ENCODE data around the gene WIPF2. TPM values are rescaled to one million over a fixed set of nuclear protein-coding genes. Genes with fewer than 3 reads are reported as not detected.

Gene WIPF2
- total and polyA plus RNA-seq, 2 donors from 2014 or later: 9.9 to 36.4 TPM

DNA sequence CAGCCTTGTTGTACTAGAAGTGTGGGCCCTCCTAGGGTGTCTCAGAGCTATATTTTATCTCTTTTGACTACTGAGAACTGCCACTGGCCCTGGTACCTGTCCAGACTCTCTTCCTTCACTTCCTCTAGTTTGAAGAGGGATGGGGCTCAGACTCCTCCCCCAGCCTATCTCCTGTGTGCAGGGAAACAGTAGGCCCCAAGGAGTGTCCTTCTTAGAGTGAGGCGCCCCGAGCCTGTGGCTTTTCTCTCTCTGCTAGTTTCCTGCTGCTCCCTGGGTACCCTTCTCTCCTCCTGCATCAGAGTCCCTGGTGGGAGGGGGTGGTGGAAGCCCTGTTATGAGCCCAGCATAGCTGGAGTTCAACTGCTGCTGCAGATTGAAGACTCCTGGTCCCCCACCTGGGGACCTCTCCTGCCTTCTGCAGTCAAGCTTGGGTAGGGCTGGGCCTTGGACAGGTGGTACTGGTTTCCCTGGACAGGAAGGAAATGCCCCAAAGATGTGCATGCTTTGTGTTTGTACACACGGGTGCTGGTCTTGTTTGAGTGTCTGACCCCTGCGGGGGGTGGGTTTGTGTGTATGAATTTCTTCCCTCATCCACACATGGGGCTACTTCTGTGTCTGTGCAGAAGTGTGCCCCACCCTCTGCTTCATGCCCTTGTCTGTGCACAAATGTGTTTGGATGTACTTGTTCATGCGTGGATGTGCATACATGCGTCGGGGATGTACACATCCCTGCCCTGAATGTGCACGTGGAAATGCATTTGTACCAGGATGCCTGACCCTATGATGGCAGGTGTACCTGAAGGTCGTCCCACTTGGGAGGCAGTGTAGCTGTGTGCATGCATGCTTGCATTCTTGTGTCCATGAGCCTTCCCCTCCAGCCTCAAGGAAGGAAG, 96.8 kb downstream of the WIPF2 start:
- Histone ChIP-seq H3K9ac (ENCODE audit: low read length in 3 of 3) (peak overlapping the region in 2 of 3 donors; percentile 3 to 13), H3K9me3 (ENCODE audit: control insufficient read depth in 2 of 3, insufficient read depth in 1 of 3, low read length in 3 of 3) (no peaks in the 10 kb centered on the region), H3K27ac (ENCODE audit: low read depth in 2 of 2, low read length in 2 of 2) (peak overlapping the region; percentile 22 to 58), H3K27me3 (ENCODE audit: control insufficient read depth, insufficient read depth, low read length) (no peaks in the 10 kb centered on the region), H3K4me3 (ENCODE audit: low read length in 3 of 3) (peak overlapping the region in 2 of 3 donors; percentile 4 to 27), H3K36me3 (ENCODE audit: control insufficient read depth in 2 of 3, insufficient read depth in 3 of 3, low read length in 3 of 3) (no peaks in the 10 kb centered on the region), H3K4me1 (ENCODE audit: control insufficient read depth in 2 of 3, insufficient read depth in 2 of 3, low read depth in 1 of 3, low read length in 3 of 3) (peaks cover 3 to 69% (median 48%) of the 10 kb centered on the region in 3 donors)
- TF ChIP-seq CTCF (IDR thresholded peaks at IDR 0.05; ENCODE audit: borderline replicate concordance, extremely low read depth, insufficient read depth): no peak
- FAIRE-seq (no peak), DNase-seq (peak in 1 of 5 donors; percentile 60)
- intact Hi-C loops (cut with DNase I): no loop called here

DNA sequence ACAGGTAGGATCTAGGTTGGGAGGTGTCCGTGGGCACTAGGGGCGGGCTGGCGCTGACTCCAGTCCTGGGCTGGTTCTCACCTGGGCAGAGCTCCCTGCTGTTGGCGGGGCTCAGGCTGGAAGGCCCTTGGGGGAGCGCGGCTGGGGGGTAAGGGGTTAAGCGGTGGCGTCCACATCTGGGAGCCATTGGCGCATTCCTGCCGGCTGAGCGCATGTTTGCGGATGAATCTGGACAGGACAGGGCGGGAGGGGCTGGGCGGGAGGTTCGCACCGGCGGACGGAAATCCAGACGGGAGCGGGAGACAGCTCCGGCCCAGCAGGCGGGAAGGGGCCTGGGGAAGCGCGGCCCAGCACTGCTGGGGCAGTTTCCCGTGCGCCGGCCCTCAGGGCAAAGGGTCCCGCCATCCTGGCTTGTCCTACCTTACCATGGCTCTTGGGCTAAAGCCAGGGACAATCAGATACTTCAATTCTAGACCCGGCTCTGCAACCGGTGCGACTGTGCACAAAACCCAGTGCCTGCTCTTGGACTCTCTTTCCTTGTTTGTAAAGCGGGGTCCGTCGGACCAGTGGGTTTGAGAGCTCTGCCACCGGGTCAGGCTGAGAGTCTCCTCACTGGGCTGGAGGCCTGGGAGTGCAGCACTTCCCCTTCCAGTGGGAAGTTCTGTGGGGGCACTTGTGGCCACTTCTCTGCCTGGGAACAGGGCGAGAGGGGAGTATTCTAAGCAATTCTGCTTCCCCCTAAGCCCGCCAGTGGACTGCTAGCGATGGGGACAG, 97.7 kb downstream of the WIPF2 start:
- DNase-seq (peak; percentile 86 to 93 (median 88)), FAIRE-seq (no peak)
- Histone ChIP-seq H3K4me1 (ENCODE audit: control insufficient read depth in 2 of 3, insufficient read depth in 2 of 3, low read depth in 1 of 3, low read length in 3 of 3) (peaks cover 3 to 68% (median 48%) of the 10 kb centered on the region in 3 donors), H3K9me3 (ENCODE audit: control insufficient read depth in 2 of 3, insufficient read depth in 1 of 3, low read length in 3 of 3) (no peaks in the 10 kb centered on the region), H3K27me3 (ENCODE audit: control insufficient read depth, insufficient read depth, low read length) (no peaks in the 10 kb centered on the region), H3K36me3 (ENCODE audit: control insufficient read depth in 2 of 3, insufficient read depth in 3 of 3, low read length in 3 of 3) (no peaks in the 10 kb centered on the region), H3K4me3 (ENCODE audit: low read length in 3 of 3) (peak overlapping the region; percentile 23 to 79 (median 27)), H3K27ac (ENCODE audit: low read depth in 2 of 2, low read length in 2 of 2) (peak overlapping the region; percentile 71 to 82), H3K9ac (ENCODE audit: low read length in 3 of 3) (peak overlapping the region; percentile 3 to 49 (median 22))
- TF ChIP-seq CTCF (IDR thresholded peaks at IDR 0.05; ENCODE audit: borderline replicate concordance, extremely low read depth, insufficient read depth): no peak
- intact Hi-C loops (cut with DNase I): no loop called here

DNA sequence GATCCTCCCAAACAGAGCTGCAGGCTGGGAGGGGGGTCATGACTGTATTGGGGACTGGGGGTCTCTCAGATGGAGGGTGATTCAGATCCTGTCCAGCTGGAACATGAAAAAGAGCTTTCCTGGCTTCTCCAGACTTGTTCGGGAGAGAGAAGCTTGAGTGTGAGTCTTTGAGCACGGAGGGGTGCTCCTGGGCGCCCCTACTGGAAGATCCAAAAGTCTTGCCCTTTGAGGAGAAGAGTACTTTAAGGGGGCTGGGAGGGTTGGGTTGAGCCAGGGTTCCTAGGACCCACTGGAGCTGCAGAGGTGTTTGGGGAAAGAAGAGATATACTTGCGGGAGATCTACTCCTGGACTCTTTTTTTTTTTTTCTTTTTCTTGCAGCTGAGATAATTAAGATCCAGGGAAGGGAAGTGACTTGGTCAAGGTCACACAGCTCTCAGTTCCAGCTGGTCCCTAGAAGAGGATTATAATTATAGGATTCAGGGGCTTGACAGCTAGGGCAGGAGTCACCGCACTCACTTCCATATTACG, 98.3 kb downstream of the WIPF2 start:
- intact Hi-C loops (cut with DNase I): no loop called here
- H3K27me3 ChIP-seq (ENCODE audit: control insufficient read depth, insufficient read depth, low read length): no peaks in the 10 kb centered on the region
- peak overlapping the region; percentile 28 to 53 (median 38) for H3K9ac ChIP-seq (ENCODE audit: low read length in 3 of 3)
- peaks cover 3 to 68% (median 47%) of the 10 kb centered on the region in 3 donors for H3K4me1 ChIP-seq (ENCODE audit: control insufficient read depth in 2 of 3, insufficient read depth in 2 of 3, low read depth in 1 of 3, low read length in 3 of 3)
- peak; percentile 4 for TF ChIP-seq CTCF (IDR thresholded peaks at IDR 0.05; ENCODE audit: borderline replicate concordance, extremely low read depth, insufficient read depth)
- H3K36me3 ChIP-seq (ENCODE audit: control insufficient read depth in 2 of 3, insufficient read depth in 3 of 3, low read length in 3 of 3): no peaks in the 10 kb centered on the region
- peak overlapping the region; percentile 82 for H3K27ac ChIP-seq (ENCODE audit: low read depth in 2 of 2, low read length in 2 of 2)
- H3K9me3 ChIP-seq (ENCODE audit: control insufficient read depth in 2 of 3, insufficient read depth in 1 of 3, low read length in 3 of 3): no peaks in the 10 kb centered on the region
- peak overlapping the region in 2 of 3 donors; percentile 61 to 79 for H3K4me3 ChIP-seq (ENCODE audit: low read length in 3 of 3)
- DNase-seq (peak in 4 of 5 donors; percentile 62 to 81 (median 75)), FAIRE-seq (no peak)
